Measurements from ENCODE around the gene ESRRG. TPM values are rescaled to one million over a fixed set of nuclear protein-coding genes. Genes with fewer than 3 reads are reported as not detected.

Gene ESRRG
- total RNA-seq, 2 donors from 2014 or later: 5.1 to 6.7 TPM

GRCh38 chr1:216711712-216712111 is 11.5 kb downstream of the ESRRG start:
- no peak for DNase-seq
- H3K4me3 Mint-ChIP-seq: no peak overlapping the region
- H3K4me3 ChIP-seq (ENCODE audit: low read length): no peak overlapping the region
- TF ChIP-seq CTCF (conservative IDR thresholded peaks at IDR 0.05): no peak
- no peaks in the 10 kb centered on the region for H3K36me3 ChIP-seq (ENCODE audit: control insufficient read depth, insufficient read depth, low read length)
- no peaks in the 10 kb centered on the region for H3K27me3 ChIP-seq (ENCODE audit: control insufficient read depth, insufficient read depth, low read length, poor library complexity, severe bottlenecking)
- H3K9ac ChIP-seq (ENCODE audit: extremely low read depth, low read length, poor library complexity, severe bottlenecking): no peak overlapping the region
- no peaks in the 10 kb centered on the region for H3K36me3 Mint-ChIP-seq (ENCODE audit: low read depth)
- peaks cover 30% of the 10 kb centered on the region for H3K4me1 Mint-ChIP-seq
- H3K27ac Mint-ChIP-seq: no peak overlapping the region
- H3K27ac ChIP-seq (ENCODE audit: low read depth, low read length): no peak overlapping the region
- no peaks in the 10 kb centered on the region for H3K4me1 ChIP-seq (ENCODE audit: control insufficient read depth, insufficient read depth, low read length)
- no peaks in the 10 kb centered on the region for H3K9me3 Mint-ChIP-seq
- no peaks in the 10 kb centered on the region for H3K9me3 ChIP-seq (ENCODE audit: control insufficient read depth, low read length)
- no peaks in the 10 kb centered on the region for H3K27me3 Mint-ChIP-seq (ENCODE audit: insufficient read depth)

GRCh38 chr1:216710598-216711333 is 12.5 kb downstream of the ESRRG start:
- TF ChIP-seq CTCF (conservative IDR thresholded peaks at IDR 0.05): no peak
- Mint-ChIP-seq H3K4me3 (no peak overlapping the region), H3K4me1 (peaks cover 37% of the 10 kb centered on the region), H3K27me3 (ENCODE audit: insufficient read depth) (no peaks in the 10 kb centered on the region), H3K9me3 (no peaks in the 10 kb centered on the region), H3K27ac (no peak overlapping the region), H3K36me3 (ENCODE audit: low read depth) (no peaks in the 10 kb centered on the region)
- Histone ChIP-seq H3K9ac (ENCODE audit: extremely low read depth, low read length, poor library complexity, severe bottlenecking) (no peak overlapping the region), H3K4me1 (ENCODE audit: control insufficient read depth, insufficient read depth, low read length) (peaks cover 2% of the 10 kb centered on the region), H3K4me3 (ENCODE audit: low read length) (no peak overlapping the region), H3K27me3 (ENCODE audit: control insufficient read depth, insufficient read depth, low read length, poor library complexity, severe bottlenecking) (no peaks in the 10 kb centered on the region), H3K36me3 (ENCODE audit: control insufficient read depth, insufficient read depth, low read length) (no peaks in the 10 kb centered on the region), H3K27ac (ENCODE audit: low read depth, low read length) (no peak overlapping the region), H3K9me3 (ENCODE audit: control insufficient read depth, low read length) (no peaks in the 10 kb centered on the region)
- DNase-seq: no peak
- WGBS, 2 experiments (ENCODE audit: insufficient coverage in 1 of 2, insufficient read length in 1 of 2): 91 to 94% methylated on average over 11 to 15 of the region's 15 CpGs

GRCh38 chr1:216710055-216710454 is 13.2 kb downstream of the ESRRG start:
- Histone ChIP-seq H3K9ac (ENCODE audit: extremely low read depth, low read length, poor library complexity, severe bottlenecking) (no peak overlapping the region), H3K9me3 (ENCODE audit: control insufficient read depth, low read length) (no peaks in the 10 kb centered on the region), H3K4me1 (ENCODE audit: control insufficient read depth, insufficient read depth, low read length) (peaks cover 2% of the 10 kb centered on the region), H3K27me3 (ENCODE audit: control insufficient read depth, insufficient read depth, low read length, poor library complexity, severe bottlenecking) (no peaks in the 10 kb centered on the region), H3K36me3 (ENCODE audit: control insufficient read depth, insufficient read depth, low read length) (no peaks in the 10 kb centered on the region), H3K27ac (ENCODE audit: low read depth, low read length) (no peak overlapping the region), H3K4me3 (ENCODE audit: low read length) (no peak overlapping the region)
- DNase-seq: no peak
- H3K9me3 Mint-ChIP-seq: no peaks in the 10 kb centered on the region
- H3K27ac Mint-ChIP-seq: no peak overlapping the region
- no peaks in the 10 kb centered on the region for H3K36me3 Mint-ChIP-seq (ENCODE audit: low read depth)
- H3K4me3 Mint-ChIP-seq: no peak overlapping the region
- WGBS, 2 experiments (ENCODE audit: insufficient coverage in 1 of 2, insufficient read length in 1 of 2): 71 to 88% methylated on average over 5 of the region's 5 CpGs
- TF ChIP-seq CTCF (conservative IDR thresholded peaks at IDR 0.05): no peak
- H3K4me1 Mint-ChIP-seq: peaks cover 41% of the 10 kb centered on the region
- H3K27me3 Mint-ChIP-seq (ENCODE audit: insufficient read depth): no peaks in the 10 kb centered on the region

All from endodermal cell (in vitro differentiated cells).